Subcutaneous abdominal adipose tissue (tissue), 5 donors: Measurements from ENCODE around the gene CDC16.
"Not testable (repeated sequence)": the region's sequence is repeated elsewhere in the genome, so short reads cannot be mapped to it uniquely, and the experiment has no call there.

Experiments used
- H3K27ac ChIP-seq: one replicate; pipeline ENCODE4 v1.7.0; 2013; ENCODE audit warnings: low read depth, mild to moderate bottlenecking, inconsistent platforms, low read length, moderate library complexity
- H3K27me3 ChIP-seq, 5 donors: one replicate each; pipeline ENCODE4 v1.7.0; 2013; ENCODE audit warnings: low read length in 5 of 5, inconsistent platforms in 1 of 5; ENCODE audit not compliant: control insufficient read depth in 5 of 5, insufficient read depth in 4 of 5
- H3K36me3 ChIP-seq, 5 donors: one replicate each; pipeline ENCODE4 v1.7.0; 2013; ENCODE audit warnings: low read length in 5 of 5; ENCODE audit not compliant: control insufficient read depth in 5 of 5, insufficient read depth in 5 of 5
- H3K4me1 ChIP-seq, 5 donors: one replicate each; pipeline ENCODE4 v1.7.0; 2013; ENCODE audit warnings: low read length in 5 of 5, mild to moderate bottlenecking in 3 of 5, moderate library complexity in 1 of 5; ENCODE audit not compliant: control insufficient read depth in 5 of 5, insufficient read depth in 5 of 5
- H3K4me3 ChIP-seq, 5 donors: one replicate each; pipeline ENCODE4 v1.7.0; 2013; ENCODE audit warnings: low read length in 5 of 5, low read depth in 1 of 5
- H3K9ac ChIP-seq, 5 donors: one replicate each; pipeline ENCODE4 v1.7.0; 2013; ENCODE audit warnings: low read length in 5 of 5, mild to moderate bottlenecking in 4 of 5, moderate library complexity in 3 of 5
- H3K9me3 ChIP-seq, 5 donors: one replicate each; pipeline ENCODE4 v1.7.0; 2013; ENCODE audit warnings: low read length in 5 of 5; ENCODE audit not compliant: control insufficient read depth in 5 of 5
- donor health status: healthy.
- donor health status: healthy.
- donor health status: healthy.
- donor health status: healthy.
- donor health status: healthy.

Gene CDC16

DNA sequence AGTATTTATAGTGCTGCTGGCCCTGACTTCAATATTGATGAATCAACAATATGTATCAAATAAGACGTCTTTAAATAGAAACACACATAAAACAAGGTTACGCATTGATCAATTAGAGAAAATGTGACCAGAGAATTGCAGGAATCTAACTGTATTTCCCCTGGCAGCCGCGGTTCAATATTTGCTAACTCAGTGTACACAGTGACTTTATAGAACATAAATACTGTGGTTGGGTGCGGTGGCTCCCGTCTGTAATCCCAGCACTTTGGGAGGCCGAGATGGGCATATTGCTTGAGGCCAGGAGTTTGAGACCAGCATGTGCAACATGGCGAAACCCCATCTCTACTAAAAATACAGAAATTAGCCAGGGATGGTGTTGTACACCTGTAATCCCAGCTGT is 23.9 kb downstream of the CDC16 start:
- Histone ChIP-seq H3K27ac (no peak overlapping the region), H3K36me3 (peaks cover 63 to 92% (median 72%) of the 10 kb centered on the region in 5 donors), H3K4me3 (no peak overlapping the region), H3K27me3 (no peaks in the 10 kb centered on the region), H3K9ac (no peak overlapping the region), H3K4me1 (peaks cover 0 to 4% (median 0%) of the 10 kb centered on the region in 5 donors), H3K9me3 (no peaks in the 10 kb centered on the region)

DNA sequence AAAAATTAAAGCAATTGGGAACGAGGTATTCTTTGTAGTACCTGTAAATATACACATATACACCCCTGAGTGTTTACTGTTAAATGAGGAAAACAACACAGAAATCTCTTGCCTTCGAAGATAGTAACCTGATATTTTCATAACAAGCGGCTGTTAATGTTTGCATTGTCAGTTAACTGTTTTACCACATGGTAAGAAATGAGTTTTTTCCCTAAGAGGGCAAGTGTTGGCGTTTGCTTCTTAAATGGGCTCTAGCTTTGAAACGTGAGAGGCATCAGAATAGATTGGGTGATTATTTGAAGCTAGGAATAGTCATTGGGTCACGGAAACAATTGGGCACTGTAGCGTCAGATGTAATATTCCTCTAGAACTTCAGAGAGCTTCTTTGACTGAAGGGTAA is 24.7 kb downstream of the CDC16 start:
- Histone ChIP-seq H3K4me1 (peaks cover 0 to 4% (median under 1%) of the 10 kb centered on the region in 5 donors), H3K36me3 (peaks cover 59 to 93% (median 74%) of the 10 kb centered on the region in 5 donors), H3K4me3 (no peak overlapping the region), H3K9ac (no peak overlapping the region), H3K27ac (no peak overlapping the region), H3K9me3 (no peaks in the 10 kb centered on the region), H3K27me3 (no peaks in the 10 kb centered on the region)

DNA sequence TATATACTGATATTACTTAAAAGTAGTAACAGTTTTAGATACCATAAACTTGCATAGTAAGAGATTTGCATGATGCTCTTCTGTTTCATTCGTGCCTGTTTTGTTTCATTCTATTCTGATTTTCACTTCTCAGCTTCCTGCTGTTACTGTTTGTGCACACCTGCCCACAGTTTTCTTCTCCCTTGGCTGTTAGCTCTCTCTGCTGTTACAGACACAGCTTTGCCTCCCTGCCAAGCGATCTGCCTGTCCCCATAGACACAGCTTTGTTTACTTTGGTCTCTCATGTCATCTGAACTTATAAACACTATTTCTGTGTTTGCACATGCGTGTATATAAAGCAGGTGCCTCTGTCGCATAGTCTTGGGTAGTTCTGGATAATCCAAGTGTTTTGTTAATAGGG is 25.3 kb downstream of the CDC16 start:
- Histone ChIP-seq H3K36me3 (peaks cover 54 to 92% (median 75%) of the 10 kb centered on the region in 5 donors), H3K27me3 (no peaks in the 10 kb centered on the region), H3K9ac (no peak overlapping the region), H3K4me1 (peaks cover 0 to 7% (median 6%) of the 10 kb centered on the region in 5 donors), H3K27ac (no peak overlapping the region), H3K4me3 (no peak overlapping the region), H3K9me3 (no peaks in the 10 kb centered on the region)

DNA sequence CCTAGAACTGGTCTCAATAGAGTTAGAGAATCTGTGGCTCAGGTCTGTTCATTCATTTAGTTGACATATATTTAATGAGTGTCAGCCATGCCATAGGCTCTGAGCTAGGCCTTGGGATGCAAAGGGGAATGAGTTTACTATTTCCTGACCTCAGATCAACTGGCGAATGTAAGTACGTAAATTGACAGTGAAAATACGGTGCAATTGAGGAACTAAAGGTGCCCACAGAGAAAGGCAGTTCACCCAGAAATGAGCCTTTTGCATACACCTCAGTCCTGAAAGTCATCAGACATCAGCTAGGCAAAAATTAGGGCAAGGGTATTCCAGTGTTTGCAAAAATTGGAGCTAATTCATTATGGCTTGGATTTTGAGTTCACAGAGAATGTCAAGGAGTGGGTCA is 26.1 kb downstream of the CDC16 start:
- H3K36me3 ChIP-seq, result peaks cover 56 to 92% (median 75%) of the 10 kb centered on the region in 5 donors
- no peaks in the 10 kb centered on the region for H3K27me3 ChIP-seq
- H3K27ac ChIP-seq, result no peak overlapping the region

DNA sequence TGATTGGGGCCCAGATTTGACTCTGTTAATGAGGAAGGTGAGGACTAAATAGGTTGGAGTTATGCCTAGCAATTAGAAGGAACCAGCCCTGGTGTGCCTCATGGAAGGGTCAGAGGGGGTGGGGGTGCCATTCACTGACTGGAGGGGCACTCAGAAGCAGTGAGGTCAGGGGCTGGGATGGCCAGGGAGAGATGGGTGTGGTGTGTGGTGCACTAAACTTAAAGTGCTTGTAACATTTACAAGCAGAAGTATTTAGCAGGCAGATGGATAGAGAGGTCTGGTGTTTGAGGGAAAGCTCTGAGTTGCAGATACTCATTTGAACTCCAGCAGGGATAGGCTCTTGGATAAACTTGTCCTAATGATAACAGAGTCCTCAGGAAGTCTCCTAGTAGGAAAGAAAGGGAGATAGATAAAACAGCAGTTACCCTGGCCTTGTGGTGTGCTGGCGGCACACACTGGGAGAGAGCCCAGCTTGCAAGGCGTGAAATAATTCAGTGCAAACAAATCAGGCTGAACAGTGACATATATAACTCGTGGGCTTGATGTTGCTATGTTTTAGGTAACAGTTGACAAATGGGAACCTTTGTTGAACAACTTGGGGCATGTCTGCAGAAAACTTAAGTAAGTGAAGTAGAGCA is 26.8 kb downstream of the CDC16 start:
- Histone ChIP-seq H3K9ac (no peak overlapping the region), H3K27me3 (no peaks in the 10 kb centered on the region)

More for the DNA sequence above, 26.1 kb downstream of the CDC16 start:
- Histone ChIP-seq H3K9me3 (no peaks in the 10 kb centered on the region), H3K9ac (no peak overlapping the region), H3K4me3 (no peak overlapping the region), H3K4me1 (peaks cover 0 to 13% (median 10%) of the 10 kb centered on the region in 5 donors)

DNA sequence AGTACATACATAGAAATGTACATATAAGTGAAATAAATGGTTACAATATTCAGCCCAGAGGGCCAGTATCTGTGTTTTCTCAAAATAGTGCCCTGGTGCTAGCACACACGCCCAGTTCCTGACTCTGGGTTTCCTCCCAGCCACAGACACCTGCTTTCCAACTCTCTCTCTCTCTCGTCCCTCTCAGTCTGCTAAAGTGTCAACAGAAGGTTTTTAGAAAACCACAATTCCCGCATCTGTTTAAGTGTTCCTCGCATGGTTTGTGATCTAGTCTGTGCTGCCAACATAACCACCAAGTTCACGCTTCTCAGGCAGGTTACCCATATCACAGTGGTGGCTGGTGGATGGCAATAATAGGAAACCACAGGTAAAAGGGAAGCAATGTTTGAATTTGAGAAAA is 28.9 kb downstream of the CDC16 start:
- Histone ChIP-seq H3K27ac (no peak overlapping the region), H3K9me3 (no peaks in the 10 kb centered on the region), H3K9ac (no peak overlapping the region), H3K4me3 (no peak overlapping the region), H3K4me1 (peaks cover 0 to 13% (median 10%) of the 10 kb centered on the region in 5 donors), H3K27me3 (no peaks in the 10 kb centered on the region), H3K36me3 (peaks cover 43 to 92% (median 83%) of the 10 kb centered on the region in 5 donors)

More for the DNA sequence above, 26.8 kb downstream of the CDC16 start:
- no peak overlapping the region for H3K4me3 ChIP-seq
- H3K4me1 ChIP-seq, result peaks cover 0 to 13% (median 10%) of the 10 kb centered on the region in 5 donors
- H3K36me3 ChIP-seq, result peaks cover 50 to 92% (median 76%) of the 10 kb centered on the region in 5 donors
- no peaks in the 10 kb centered on the region for H3K9me3 ChIP-seq
- no peak overlapping the region for H3K27ac ChIP-seq

DNA sequence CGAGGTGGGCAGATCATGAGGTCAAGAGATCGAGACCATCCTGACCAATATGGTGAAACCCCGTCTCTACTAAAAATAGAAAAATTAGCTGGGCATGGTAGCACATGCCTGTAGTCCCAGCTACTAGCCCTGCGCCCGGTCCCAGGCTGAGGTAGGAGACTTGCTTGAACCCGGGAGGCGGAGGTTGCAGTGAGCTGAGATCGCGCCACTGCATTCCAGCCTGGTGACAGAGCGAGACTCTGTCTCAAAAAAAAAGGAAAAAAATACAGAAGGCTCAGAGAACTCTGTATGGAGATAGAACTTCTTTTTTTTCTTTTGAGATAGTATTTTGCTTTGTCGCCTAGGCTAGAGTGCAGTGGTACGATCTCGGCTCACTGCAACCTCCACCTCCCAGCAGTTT is 29.6 kb downstream of the CDC16 start:
- H3K9ac ChIP-seq, H3K4me3 ChIP-seq, H3K9me3 ChIP-seq, H3K27me3 ChIP-seq: not testable (repeated sequence)
- Histone ChIP-seq H3K27ac (peak overlapping the region; percentile 81), H3K36me3 (peaks cover 40 to 94% (median 85%) of the 10 kb centered on the region in 5 donors), H3K4me1 (peaks cover 0 to 13% (median 10%) of the 10 kb centered on the region in 5 donors)

DNA sequence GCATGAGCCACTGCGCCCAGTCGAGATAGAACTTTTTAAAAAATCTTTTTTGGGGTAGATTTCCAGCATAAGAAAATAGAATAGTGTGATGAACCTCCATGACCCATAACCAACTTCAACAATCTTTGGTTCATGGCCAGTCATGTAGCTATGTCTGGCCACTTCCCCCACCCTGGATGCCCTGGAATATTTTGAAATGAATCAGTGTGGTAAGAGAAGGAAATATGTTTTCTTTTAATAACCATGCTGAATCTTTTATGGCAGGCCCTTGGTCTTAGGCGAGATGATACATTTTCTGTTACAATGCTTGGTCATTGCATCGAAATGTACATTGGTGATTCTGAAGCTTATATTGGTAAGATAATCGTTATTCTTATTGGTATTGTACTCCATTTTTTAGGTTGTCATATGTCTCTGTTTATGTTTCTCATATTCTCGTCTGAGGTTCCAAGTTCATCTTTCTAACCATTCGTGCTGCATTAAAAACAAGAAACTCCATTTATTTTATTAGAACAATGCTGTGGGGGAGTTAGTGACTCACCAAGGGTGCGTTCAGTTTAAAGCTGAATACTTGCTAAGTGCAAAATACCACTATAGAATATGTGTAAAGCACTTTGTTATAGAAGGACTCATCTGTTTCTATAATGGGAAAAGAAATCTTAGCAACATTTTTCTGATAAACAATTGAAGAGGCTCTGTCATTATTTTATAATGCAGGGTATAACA is 30.4 kb downstream of the CDC16 start:
- Histone ChIP-seq H3K36me3 (peaks cover 33 to 94% (median 82%) of the 10 kb centered on the region in 5 donors), H3K27me3 (no peaks in the 10 kb centered on the region), H3K27ac (peak overlapping the region; percentile 81), H3K4me1 (peaks cover 0 to 13% (median 10%) of the 10 kb centered on the region in 5 donors), H3K4me3 (no peak overlapping the region), H3K9ac (no peak overlapping the region), H3K9me3 (no peaks in the 10 kb centered on the region)

DNA sequence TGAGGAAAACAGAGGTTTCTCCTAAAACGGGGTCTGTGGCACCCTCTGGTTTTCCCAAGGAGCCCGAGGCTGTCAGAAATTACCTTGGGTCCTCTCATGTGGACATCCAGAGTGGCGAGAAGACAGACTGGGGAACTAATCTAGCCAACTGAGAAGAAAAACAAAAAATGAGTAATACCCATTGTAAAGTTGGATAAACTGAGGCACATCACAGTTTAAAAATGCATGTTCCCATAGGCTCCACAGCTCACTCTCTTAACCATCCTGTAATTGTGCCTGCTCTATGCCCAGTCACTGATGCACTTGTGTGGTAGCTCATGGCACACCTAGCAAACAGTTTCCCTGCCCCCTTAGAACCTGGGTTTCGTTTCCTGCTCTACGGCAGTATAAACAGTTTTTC is 31.5 kb downstream of the CDC16 start:
- H3K36me3 ChIP-seq, result peaks cover 23 to 89% (median 72%) of the 10 kb centered on the region in 5 donors

More for the DNA sequence above, 31.5 kb downstream of the CDC16 start:
- Histone ChIP-seq H3K27me3 (no peaks in the 10 kb centered on the region), H3K9ac (no peak overlapping the region), H3K9me3 (no peaks in the 10 kb centered on the region), H3K4me3 (no peak overlapping the region), H3K4me1 (peaks cover 0 to 13% (median 10%) of the 10 kb centered on the region in 5 donors), H3K27ac (peak overlapping the region; percentile 81)
